HFFc6 (cell line): ENCODE data around the gene SHANK1. TPM values are rescaled to one million over a fixed set of nuclear protein-coding genes. Genes with fewer than 3 reads are reported as not detected.

Experiments used
- DNase-seq: peaks from one replicate; pipeline ENCODE4 v3.0.0-alpha.2; 2018
- H3K27ac Mint-ChIP-seq: 2 replicates; pipeline ENCODE4 v1.8.0; 2020; ENCODE audit warnings: mild to moderate bottlenecking, mixed read lengths
- H3K27me3 Mint-ChIP-seq: 2 replicates; pipeline ENCODE4 v1.8.0; 2021; ENCODE audit warnings: mild to moderate bottlenecking, moderate library complexity, mixed read lengths; ENCODE audit not compliant: insufficient read depth
- H3K36me3 Mint-ChIP-seq: 2 replicates; pipeline ENCODE4 v1.8.0; 2021; ENCODE audit warnings: low read depth, mixed read lengths
- H3K4me1 Mint-ChIP-seq: 2 replicates; pipeline ENCODE4 v1.8.0; 2020; ENCODE audit warnings: low read depth, mixed read lengths
- H3K4me3 Mint-ChIP-seq: 2 replicates; pipeline ENCODE4 v1.8.0; 2020; ENCODE audit warnings: mild to moderate bottlenecking, moderate library complexity, mixed read lengths
- H3K9me3 Mint-ChIP-seq: 2 replicates; pipeline ENCODE4 v1.8.0; 2020; ENCODE audit warnings: mild to moderate bottlenecking, mixed read lengths
- CTCF ChIP-seq: fragments of 200-600 bp; sonication (generic); IDR thresholded peaks from 2 replicates; pipeline ENCODE4 v1.5.0; 2021; ENCODE audit warnings: antibody characterized with exemption, mild to moderate bottlenecking
- total RNA-seq, 6 experiments: library from RNA; stranded (reverse); fragmentation: NEBNext Ultra II Directional; extraction: Animal tissue kit (Norgen Biotek cat#: 25700); gene quantifications; 2 replicates in 1 of 6; 3 replicates in 5 of 6; pipeline ENCODE4 v1.2.3, GENCODE V29; 2021

The SHANK1 gene
- total RNA-seq, 6 experiments from 2014 or later: 5.4 to 16.7 (median 14.7) TPM

- Mint-ChIP-seq H3K36me3 (no peaks in the 10 kb centered on the region), H3K4me1 (no peaks in the 10 kb centered on the region), H3K27me3 (peaks cover 37% of the 10 kb centered on the region), H3K9me3 (peaks cover 11% of the 10 kb centered on the region), H3K27ac (no peak within 1 kb of the TSS), H3K4me3 (no peak within 1 kb of the TSS; the same call in 1 of the 2 replicates)
- no peak for TF ChIP-seq CTCF
- DNase-seq: no peak
Measured at GRCh38 chr19:50639121-50640112, 80.2 kb downstream of the SHANK1 start, which contains the start of gene SYT3. Gene SYT3, minus strand, starts transcription at chr19:50639881. Its CDS starts 2,470 bp downstream, at chr19:50637411.

- Mint-ChIP-seq H3K36me3 (0 out of 2 replicates have a peak, but pooled peaks cover 4% of the 10 kb centered on the region), H3K27me3 (peaks cover 37% of the 10 kb centered on the region), H3K4me3 (no peak overlapping the region), H3K9me3 (peaks cover 19% of the 10 kb centered on the region), H3K4me1 (no peaks in the 10 kb centered on the region), H3K27ac (no peak overlapping the region)
- DNase-seq: no peak
- TF ChIP-seq CTCF: no peak
Measured at GRCh38 chr19:50638600-50638999, 81.0 kb downstream of the SHANK1 start.

- H3K27me3 Mint-ChIP-seq: peaks cover 34% of the 10 kb centered on the region
- peaks cover 4% of the 10 kb centered on the region; the same call in 1 of the 2 replicates for H3K36me3 Mint-ChIP-seq
- no peak for DNase-seq
- peaks cover 26% of the 10 kb centered on the region for H3K9me3 Mint-ChIP-seq
- no peak for TF ChIP-seq CTCF
- H3K4me1 Mint-ChIP-seq: no peaks in the 10 kb centered on the region
- no peak overlapping the region for H3K27ac Mint-ChIP-seq
- H3K4me3 Mint-ChIP-seq: no peak overlapping the region
Measured at GRCh38 chr19:50636317-50637085, 83.1 kb downstream of the SHANK1 start.

GRCh38 chr19:50633973-50634372 lies 85.6 kb downstream of the SHANK1 start:
- Mint-ChIP-seq H3K36me3 (peaks cover 4% of the 10 kb centered on the region; the same call in 1 of the 2 replicates), H3K4me3 (no peak overlapping the region), H3K4me1 (no peaks in the 10 kb centered on the region), H3K27me3 (peaks cover 35% of the 10 kb centered on the region), H3K9me3 (peaks cover 26% of the 10 kb centered on the region), H3K27ac (no peak overlapping the region)
- no peak for DNase-seq
- no peak for TF ChIP-seq CTCF

- Mint-ChIP-seq H3K36me3 (peaks cover 4% of the 10 kb centered on the region; the same call in 1 of the 2 replicates), H3K9me3 (peaks cover 26% of the 10 kb centered on the region), H3K27me3 (peaks cover 32% of the 10 kb centered on the region), H3K4me1 (no peaks in the 10 kb centered on the region), H3K27ac (no peak overlapping the region), H3K4me3 (no peak overlapping the region)
- no peak for TF ChIP-seq CTCF
- no peak for DNase-seq
Measured at GRCh38 chr19:50633359-50633758, 86.2 kb downstream of the SHANK1 start.
